ENCODE results near the gene PCK1. TPM values are rescaled to one million over a fixed set of nuclear protein-coding genes. Genes with fewer than 3 reads are reported as not detected.

The PCK1 gene
- total RNA-seq, 1 experiment from 2014 or later, result not detected

DNA sequence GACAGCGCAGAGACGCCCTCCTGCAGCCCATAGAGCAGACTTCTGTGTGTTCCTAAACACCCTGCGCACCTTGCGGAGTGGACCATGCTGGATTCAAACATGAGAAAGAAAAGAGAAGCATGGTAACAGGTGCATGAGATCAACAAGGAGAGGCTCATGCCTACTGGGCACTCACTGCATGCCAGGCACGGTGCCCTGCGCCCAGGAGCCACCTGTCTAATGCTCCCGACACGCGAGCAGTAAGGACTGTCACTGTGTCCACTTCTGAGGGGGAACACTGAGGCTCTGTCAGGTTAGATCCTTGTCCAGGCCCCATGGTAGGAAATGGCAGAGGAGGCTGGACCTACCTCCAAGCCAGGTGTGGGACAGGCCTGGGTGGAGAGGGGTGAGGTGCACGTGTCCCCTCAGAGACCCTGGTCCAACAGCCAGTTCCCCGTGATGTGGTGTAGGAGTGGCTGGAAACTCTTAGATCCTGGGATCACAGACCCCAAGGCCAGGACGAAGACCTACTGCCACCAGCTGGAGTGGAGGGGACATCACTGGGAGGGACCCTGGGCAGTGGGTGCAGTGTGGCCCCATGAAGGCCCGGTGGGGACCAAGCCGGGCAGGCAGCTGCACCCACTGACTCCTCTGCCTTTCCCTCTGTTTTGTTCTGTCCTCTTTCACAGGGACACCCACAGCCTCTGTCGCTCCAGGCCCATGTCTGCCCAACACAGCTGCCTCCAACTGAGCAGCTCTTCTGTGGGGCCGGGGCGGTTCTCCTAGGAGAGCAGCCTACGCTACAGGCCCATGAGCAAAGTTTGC, 29.8 kb downstream of the PCK1 start:
- Histone ChIP-seq H3K27me3 (ENCODE audit: insufficient read depth, low read depth) (peaks cover 59% of the 10 kb centered on the region), H3K27ac (no peak overlapping the region), H3K79me2 (ENCODE audit: low read depth) (no peaks in the 10 kb centered on the region), H3K36me3 (ENCODE audit: low read depth) (no peaks in the 10 kb centered on the region), H3F3A (ENCODE audit: insufficient read depth, low read depth) (peaks cover 6% of the 10 kb centered on the region; the same call in 1 of the 2 replicates), H3K9me2 (ENCODE audit: insufficient read depth) (no peaks in the 10 kb centered on the region), H4K20me1 (ENCODE audit: insufficient read depth) (no peaks in the 10 kb centered on the region), H3K9me3 (ENCODE audit: insufficient read depth, low read depth) (no peaks in the 10 kb centered on the region), H3K4me2 (no peak overlapping the region), H3K4me3 (no peak overlapping the region), H3K4me1 (replicated peaks; ENCODE audit: insufficient read depth) (peaks cover 4% of the 10 kb centered on the region; the same call in 1 of the 2 replicates), H2AFZ (no peak overlapping the region)
- intact Hi-C loops (cut with micrococcal nuclease; ENCODE audit: unreplicated experiment), result loop anchor here (5.0 to 10.0 kb wide), 3 partner anchors 93 to 496 kb away; no protein-coding TSS in a partner anchor
- ChIA-PET POLR2A (ENCODE audit: unreplicated experiment) (no interaction called here), CTCF (no interaction called here)
- TF ChIP-seq EZH2 (IDR thresholded peaks at IDR 0.05; ENCODE audit: low read depth), result no peak
- no peak for TF ChIP-seq CTCF (conservative IDR thresholded peaks at IDR 0.05)
- no TSS peak for BruUV-seq (replicated peaks)
- DNase-seq, result no peak

- H3K9me2 ChIP-seq (ENCODE audit: insufficient read depth), result no peaks in the 10 kb centered on the region
- POLR2A ChIA-PET (ENCODE audit: unreplicated experiment), result no interaction called here
- CTCF ChIA-PET, result no interaction called here
- H3K9me3 ChIP-seq (ENCODE audit: insufficient read depth, low read depth), result no peaks in the 10 kb centered on the region
- intact Hi-C loops (cut with micrococcal nuclease; ENCODE audit: unreplicated experiment), result loop anchor here (5.0 to 10.0 kb wide), 3 partner anchors 94 to 497 kb away; no protein-coding TSS in a partner anchor
- H4K20me1 ChIP-seq (ENCODE audit: insufficient read depth), result no peaks in the 10 kb centered on the region
- H3K36me3 ChIP-seq (ENCODE audit: low read depth), result no peaks in the 10 kb centered on the region
- peaks cover 50% of the 10 kb centered on the region for H3K27me3 ChIP-seq (ENCODE audit: insufficient read depth, low read depth)
- H3K4me2 ChIP-seq, result no peak overlapping the region
- no peak for DNase-seq
- H3K4me3 ChIP-seq, result no peak overlapping the region
- no TSS peak for BruUV-seq (replicated peaks)
- no peak overlapping the region for H2AFZ ChIP-seq
- H3F3A ChIP-seq (ENCODE audit: insufficient read depth, low read depth), result peaks cover 6% of the 10 kb centered on the region; the same call in 1 of the 2 replicates
- TF ChIP-seq CTCF (conservative IDR thresholded peaks at IDR 0.05) (no peak), EZH2 (IDR thresholded peaks at IDR 0.05; ENCODE audit: low read depth) (no peak)
- H3K27ac ChIP-seq, result no peak overlapping the region
- H3K79me2 ChIP-seq (ENCODE audit: low read depth), result no peaks in the 10 kb centered on the region
- H3K4me1 ChIP-seq (replicated peaks; ENCODE audit: insufficient read depth), result peaks cover 4% of the 10 kb centered on the region; the same call in 1 of the 2 replicates
Measured at GRCh38 chr20:57591289-57592229, 30.6 kb downstream of the PCK1 start.

Data from PC-9 (cell line).